K562 (cell line): ENCODE results near the gene ZNF699. TPM values are rescaled to one million over a fixed set of nuclear protein-coding genes. Genes with fewer than 3 reads are reported as not detected.

Experiments
- CHCHD3 ChIP-seq: fragments of 250-450 bp; sonication (Bioruptor Pico); IDR thresholded peaks from 2 replicates; pipeline ENCODE4 v2.1.2; 2022; ENCODE audit warnings: mild to moderate bottlenecking
- CSDE1 ChIP-seq, 2 experiments: fragments of 450-650 bp; IDR thresholded peaks; 2 replicates each; pipeline ENCODE4 v1.6.1; 2016; ENCODE audit warnings: mild to moderate bottlenecking in 1 of 2
- FOXO4 ChIP-seq: fragments of 450-650 bp; formaldehyde crosslinking; IDR thresholded peaks from 2 replicates; pipeline ENCODE4 v1.4.0; 2020; ENCODE audit warnings: mild to moderate bottlenecking, moderate library complexity
- HINFP ChIP-seq: fragments of 450-650 bp; conservative IDR thresholded peaks from 2 replicates; pipeline ENCODE4 v1.6.1; 2016; ENCODE audit warnings: missing genetic modification characterization, low read depth, mild to moderate bottlenecking, control low read depth, missing compliant biosample characterization
- KDM2B ChIP-seq: fragments of 250-450 bp; sonication (Bioruptor Pico); IDR thresholded peaks from 2 replicates; pipeline ENCODE4 v1.8.0; 2021; ENCODE audit warnings: mild to moderate bottlenecking, moderate library complexity
- NELFE ChIP-seq: IDR thresholded peaks from 2 replicates; pipeline ENCODE4 v1.6.1; 2011; ENCODE audit warnings: mild to moderate bottlenecking; ENCODE audit not compliant: insufficient read depth, insufficient read length
- PCBP2 ChIP-seq: fragments of 200-400 bp; formaldehyde crosslinking; IDR thresholded peaks from 2 replicates; pipeline ENCODE4 v1.6.1; 2018; ENCODE audit warnings: low read length, low read depth, mild to moderate bottlenecking, moderate library complexity; ENCODE audit not compliant: poor library complexity, severe bottlenecking
- PML ChIP-seq: IDR thresholded peaks from 2 replicates; pipeline ENCODE4 v1.6.1; 2012; ENCODE audit warnings: low read length, inconsistent platforms
- REST ChIP-seq, 2 experiments: fragments of 450-650 bp; formaldehyde crosslinking in 1 of 2; IDR thresholded peaks; 2 replicates each; pipeline versions ENCODE4 v1.4.0 to v1.6.1; 2014 to 2020; ENCODE audit warnings: mild to moderate bottlenecking in 2 of 2, borderline replicate concordance in 1 of 2, low read depth in 1 of 2
- RHOXF2B ChIP-seq: fragments of 250-450 bp; sonication (Bioruptor Pico); conservative IDR thresholded peaks from 2 replicates; pipeline ENCODE4 v1.5.1; 2021
- SREBF2 ChIP-seq: sonication (generic); formaldehyde crosslinking; IDR thresholded peaks from 2 replicates; pipeline ENCODE4 v1.4.0; 2020; ENCODE audit warnings: mild to moderate bottlenecking, missing genetic modification reagents
- STAT6 ChIP-seq: sonication (generic); formaldehyde crosslinking; IDR thresholded peaks from 2 replicates; pipeline ENCODE4 v1.8.1; 2023; ENCODE audit warnings: mild to moderate bottlenecking, missing genetic modification reagents
- YBX1 ChIP-seq: fragments of 450-650 bp; IDR thresholded peaks from 2 replicates; pipeline ENCODE4 v1.7.1; 2016; ENCODE audit warnings: mild to moderate bottlenecking
- ZKSCAN3 ChIP-seq: fragments of 250-450 bp; sonication (Bioruptor Pico); IDR thresholded peaks from 2 replicates; pipeline ENCODE4 v1.4.0; 2020
- ZNF699 ChIP-seq: fragments of 250-450 bp; sonication (Bioruptor Pico); IDR thresholded peaks from 2 replicates; pipeline ENCODE4 v1.8.0; 2021; ENCODE audit warnings: mild to moderate bottlenecking, moderate library complexity; ENCODE audit not compliant: insufficient replicate concordance
- ZNF785 ChIP-seq: fragments of 250-450 bp; sonication (Bioruptor Pico); IDR thresholded peaks from 2 replicates; pipeline ENCODE4 v1.4.0; 2020; ENCODE audit warnings: mild to moderate bottlenecking
- polyA plus RNA-seq, 8 experiments: library from polyadenylated mRNA; depleted of rRNA in 4 of 8; stranded (reverse) in 5 of 8; unstranded in 3 of 8; fragments of >200 nt; fragmentation: Nextera tagmentation in 2 of 8; fragmentation: Illumina TruSeq in 1 of 8; extraction: Ambion mirVana in 2 of 8; extraction: Trizol in 1 of 8; gene quantifications; 2 replicates each; pipeline versions ENCODE4 v1.2.1 to v1.2.3, GENCODE V29; 2011 to 2014; ENCODE audit warnings: inconsistent platforms in 1 of 8, missing spikeins in 1 of 8
- total RNA-seq, 7 experiments: library from RNA; depleted of rRNA in 6 of 7; stranded (reverse); fragments of >200 nt in 6 of 7; fragmentation: Illumina TruSeq in 2 of 7; extraction: Trizol in 2 of 7; gene quantifications; 2 replicates each; pipeline versions ENCODE4 v1.2.1 to v1.2.3, GENCODE V29; 2011 to 2021; ENCODE audit warnings: low replicate concordance in 1 of 7

Gene ZNF699
- total and polyA plus RNA-seq, 9 of the 15 experiments (the other 6 are each of a cell fraction or from before 2014, with no cell fraction given) = 0.08 to 4.1 (median 3.1) TPM

- TF ChIP-seq REST (IDR thresholded peaks at IDR 0.05; ENCODE audit: borderline replicate concordance) = no peak
- TF ChIP-seq REST (CRISPR knock-in tag; IDR thresholded peaks at IDR 0.05; ENCODE audit: low read depth) = no peak
- no peak for TF ChIP-seq YBX1
- TF ChIP-seq CSDE1 (IDR thresholded peaks at IDR 0.05) = no peak
- no peak for TF ChIP-seq CHCHD3 (CRISPR knock-in tag)
- TF ChIP-seq STAT6 (CRISPR knock-in tag) = no peak
- no peak for TF ChIP-seq FOXO4 (CRISPR knock-in tag)
- no peak for TF ChIP-seq ZNF785 (CRISPR knock-in tag)
- TF ChIP-seq HINFP (tag) = no peak
- no peak for TF ChIP-seq ZNF699
- no peak for TF ChIP-seq ZKSCAN3 (CRISPR knock-in tag)
- TF ChIP-seq NELFE = no peak
- no peak for TF ChIP-seq KDM2B (CRISPR knock-in tag)
- TF ChIP-seq PCBP2 = no peak
- TF ChIP-seq RHOXF2B (CRISPR knock-in tag) = no peak
- no peak for TF ChIP-seq SREBF2
- TF ChIP-seq PML = no peak
These were observed 13.9 kb upstream of the ZNF699 start (continued) for GRCh38 chr19:9323557-9323918.
